ENCODE results near the gene RABGAP1L. TPM values are rescaled to one million over a fixed set of nuclear protein-coding genes. Genes with fewer than 3 reads are reported as not detected.

Gene RABGAP1L
- total RNA-seq, 4 donors from 2014 or later: 42.4 to 74.5 (median 49.1) TPM

DNA sequence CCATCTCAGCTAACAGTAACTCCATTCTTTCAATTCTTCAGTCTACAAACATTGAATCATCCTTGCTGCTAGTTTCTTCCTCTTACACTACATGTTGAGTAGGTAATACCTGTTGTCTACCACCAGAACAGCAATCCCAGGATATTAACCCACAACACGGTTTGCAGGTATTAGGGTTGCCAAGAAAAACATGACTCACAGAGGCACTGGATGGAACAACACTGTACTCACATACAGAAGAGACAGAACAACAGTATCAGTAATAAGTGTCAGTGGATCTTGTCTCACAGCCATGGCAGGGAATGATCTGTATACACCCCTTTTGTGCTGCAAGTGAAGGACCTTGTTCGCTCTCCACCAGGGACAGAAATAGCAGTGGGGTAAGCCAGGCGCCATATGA, 500.5 kb downstream of the RABGAP1L start:
- peaks cover 0 to 9% (median 0%) of the 10 kb centered on the region in 4 donors for H3K9me3 ChIP-seq
- H3K27ac ChIP-seq: no peak overlapping the region
- H3K4me1 ChIP-seq: no peaks in the 10 kb centered on the region
- H3K4me3 ChIP-seq: no peak overlapping the region
- no peaks in the 10 kb centered on the region for H3K36me3 ChIP-seq
- DNase-seq (ENCODE audit: low spot score in 2 of 2): no peak
- H3K27me3 ChIP-seq: no peaks in the 10 kb centered on the region
- TF ChIP-seq POLR2A (IDR thresholded peaks at IDR 0.05): no peak
- TF ChIP-seq EP300 (IDR thresholded peaks at IDR 0.05): no peak
- TF ChIP-seq, protein P1, sequence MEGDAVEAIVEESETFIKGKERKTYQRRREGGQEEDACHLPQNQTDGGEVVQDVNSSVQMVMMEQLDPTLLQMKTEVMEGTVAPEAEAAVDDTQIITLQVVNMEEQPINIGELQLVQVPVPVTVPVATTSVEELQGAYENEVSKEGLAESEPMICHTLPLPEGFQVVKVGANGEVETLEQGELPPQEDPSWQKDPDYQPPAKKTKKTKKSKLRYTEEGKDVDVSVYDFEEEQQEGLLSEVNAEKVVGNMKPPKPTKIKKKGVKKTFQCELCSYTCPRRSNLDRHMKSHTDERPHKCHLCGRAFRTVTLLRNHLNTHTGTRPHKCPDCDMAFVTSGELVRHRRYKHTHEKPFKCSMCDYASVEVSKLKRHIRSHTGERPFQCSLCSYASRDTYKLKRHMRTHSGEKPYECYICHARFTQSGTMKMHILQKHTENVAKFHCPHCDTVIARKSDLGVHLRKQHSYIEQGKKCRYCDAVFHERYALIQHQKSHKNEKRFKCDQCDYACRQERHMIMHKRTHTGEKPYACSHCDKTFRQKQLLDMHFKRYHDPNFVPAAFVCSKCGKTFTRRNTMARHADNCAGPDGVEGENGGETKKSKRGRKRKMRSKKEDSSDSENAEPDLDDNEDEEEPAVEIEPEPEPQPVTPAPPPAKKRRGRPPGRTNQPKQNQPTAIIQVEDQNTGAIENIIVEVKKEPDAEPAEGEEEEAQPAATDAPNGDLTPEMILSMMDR (IDR thresholded peaks at IDR 0.05): no peak
- WGBS, 2 donors: 74 to 75% methylated on average over 3 of the region's 3 CpGs

DNA sequence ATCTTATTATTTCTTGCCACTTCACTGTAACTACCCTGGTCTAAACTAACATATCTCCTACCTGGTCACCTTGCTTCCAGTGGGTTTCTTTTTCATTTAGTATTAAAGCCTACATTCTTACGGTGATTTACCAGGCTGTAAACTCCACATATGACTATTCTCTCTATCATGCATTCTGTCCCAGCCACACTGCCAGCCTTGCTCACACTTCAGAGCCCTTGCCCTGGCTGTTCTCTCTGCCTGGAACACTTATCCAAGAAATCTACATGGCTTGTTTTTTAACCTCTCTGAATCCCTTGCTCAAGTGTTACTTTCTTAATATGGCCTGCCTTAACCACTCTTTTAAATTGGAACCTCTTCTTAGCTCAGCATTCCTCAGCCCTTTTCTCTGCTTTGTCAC, 501.2 kb downstream of the RABGAP1L start:
- TF ChIP-seq, protein P1 (IDR thresholded peaks at IDR 0.05): no peak
- TF ChIP-seq POLR2A (IDR thresholded peaks at IDR 0.05) (no peak), EP300 (IDR thresholded peaks at IDR 0.05) (no peak)
- Histone ChIP-seq H3K27ac (no peak overlapping the region), H3K4me1 (no peaks in the 10 kb centered on the region), H3K27me3 (no peaks in the 10 kb centered on the region), H3K9me3 (peaks cover 0 to 9% (median 0%) of the 10 kb centered on the region in 4 donors), H3K36me3 (no peaks in the 10 kb centered on the region), H3K4me3 (no peak overlapping the region)
- WGBS, 2 donors: 83 to 96% methylated on average over 1 of the region's 1 CpG
- no peak for DNase-seq (ENCODE audit: low spot score in 2 of 2)

DNA sequence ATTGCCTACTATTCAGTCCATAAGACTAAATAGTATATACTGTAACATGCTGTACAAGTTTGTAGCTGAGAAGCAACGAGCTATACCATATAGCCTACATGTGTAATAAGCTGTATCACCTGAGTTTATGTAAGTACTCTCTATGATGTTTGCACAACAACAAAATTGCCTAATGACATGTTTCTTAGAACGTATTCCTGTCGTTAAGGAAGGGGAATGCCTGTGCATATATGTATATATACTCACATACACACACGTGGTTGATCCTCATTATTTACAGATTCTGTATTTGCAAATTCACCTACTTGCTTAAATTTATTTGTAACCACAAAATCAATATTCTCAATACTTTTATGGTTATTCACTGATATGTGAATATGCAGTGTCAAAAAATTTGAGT, 504.0 kb downstream of the RABGAP1L start:
- TF ChIP-seq POLR2A (IDR thresholded peaks at IDR 0.05) (no peak), EP300 (IDR thresholded peaks at IDR 0.05) (no peak)
- TF ChIP-seq, protein P1 (IDR thresholded peaks at IDR 0.05): no peak
- no peaks in the 10 kb centered on the region for H3K4me1 ChIP-seq
- no peaks in the 10 kb centered on the region for H3K27me3 ChIP-seq
- H3K27ac ChIP-seq: no peak overlapping the region
- H3K4me3 ChIP-seq: no peak overlapping the region
- H3K9me3 ChIP-seq: peaks cover 0 to 8% (median 0%) of the 10 kb centered on the region in 4 donors
- no peak for DNase-seq (ENCODE audit: low spot score in 2 of 2)
- H3K36me3 ChIP-seq: no peaks in the 10 kb centered on the region
- 90 to 92% methylated on average over 4 of the region's 4 CpGs for WGBS, 2 donors

DNA sequence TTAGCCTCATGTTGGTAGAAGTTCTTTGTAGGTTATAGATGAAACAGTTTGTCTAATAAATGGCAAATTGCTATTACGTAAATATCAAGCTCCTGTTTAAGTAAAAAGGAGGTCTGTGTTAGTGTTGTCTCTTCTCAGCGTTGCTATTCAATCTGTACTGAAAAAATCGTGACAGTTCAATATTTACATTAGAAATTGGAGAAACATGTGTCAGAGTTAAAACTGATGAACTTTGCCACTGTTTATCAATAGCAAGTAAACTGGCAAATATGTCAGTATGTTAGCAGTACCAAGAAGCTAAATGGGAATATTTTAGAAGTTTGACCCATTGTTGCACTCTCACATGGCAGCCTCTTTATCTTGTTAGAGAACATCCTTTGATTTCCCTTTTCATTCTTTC, 506.9 kb downstream of the RABGAP1L start:
- Histone ChIP-seq H3K27ac (no peak overlapping the region), H3K36me3 (peaks cover 0 to 6% (median 0%) of the 10 kb centered on the region in 3 donors), H3K4me1 (no peaks in the 10 kb centered on the region), H3K9me3 (peaks cover 0 to 37% (median 7%) of the 10 kb centered on the region in 4 donors), H3K27me3 (no peaks in the 10 kb centered on the region), H3K4me3 (no peak overlapping the region)
- WGBS, 2 donors: 63 to 66% methylated on average over 3 of the region's 3 CpGs
- TF ChIP-seq POLR2A (IDR thresholded peaks at IDR 0.05): no peak
- TF ChIP-seq, protein P1 (IDR thresholded peaks at IDR 0.05): no peak
- TF ChIP-seq EP300 (IDR thresholded peaks at IDR 0.05): no peak
- DNase-seq (ENCODE audit: low spot score in 2 of 2): no peak

DNA sequence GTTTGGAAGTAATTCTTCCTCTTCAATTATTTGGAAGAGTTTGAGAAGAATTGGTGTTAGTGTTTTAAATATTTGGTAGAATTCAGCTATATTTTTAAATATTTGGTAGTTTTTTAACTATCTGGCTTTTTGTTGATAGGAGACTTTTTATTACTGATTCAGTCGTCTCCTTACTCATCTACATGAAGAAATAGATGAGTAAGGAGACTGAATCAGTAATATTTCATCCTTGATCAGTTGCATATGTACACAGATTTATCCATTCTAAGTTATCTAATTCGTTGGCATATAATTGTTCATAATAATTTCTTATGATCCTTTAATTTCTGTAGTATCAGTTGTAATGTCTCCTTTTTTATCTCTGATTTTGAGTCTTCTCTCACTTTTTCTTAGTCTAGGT, 512.5 kb downstream of the RABGAP1L start:
- H3K27me3 ChIP-seq: no peaks in the 10 kb centered on the region
- H3K9me3 ChIP-seq: peaks cover 0 to 44% (median 7%) of the 10 kb centered on the region in 4 donors
- no peaks in the 10 kb centered on the region for H3K4me1 ChIP-seq
- TF ChIP-seq EP300 (IDR thresholded peaks at IDR 0.05): no peak
- TF ChIP-seq, protein P1 (IDR thresholded peaks at IDR 0.05): no peak
- no peak for TF ChIP-seq POLR2A (IDR thresholded peaks at IDR 0.05)
- no peak for DNase-seq (ENCODE audit: low spot score in 2 of 2)
- no peak overlapping the region for H3K4me3 ChIP-seq
- 94 to 97% methylated on average over 2 of the region's 2 CpGs for WGBS, 2 donors
- peaks cover 0 to 6% (median 0%) of the 10 kb centered on the region in 3 donors for H3K36me3 ChIP-seq
- H3K27ac ChIP-seq: no peak overlapping the region
